Vagina (tissue), 2 donors: ENCODE data around the gene UNC119B.

ENCODE experiments used
- CTCF ChIP-seq, 3 experiments: fragments of 450-650 bp in 2 of 3; fragments of 200-600 bp in 1 of 3; sonication (generic) in 1 of 3; IDR thresholded peaks; one replicate each; pipeline ENCODE4 v1.5.1; 2017 to 2019; ENCODE audit warnings: antibody characterized with exemption in 3 of 3, mild to moderate bottlenecking in 2 of 3, moderate library complexity in 2 of 3
- POLR2A ChIP-seq, 2 donors: fragments of 450-650 bp; IDR thresholded peaks; one replicate each; pipeline ENCODE4 v1.6.1; 2017; ENCODE audit warnings: antibody characterized with exemption in 2 of 2, mild to moderate bottlenecking in 2 of 2, moderate library complexity in 2 of 2
- POLR2AphosphoS5 ChIP-seq, 2 donors: sonication (generic); formaldehyde crosslinking; IDR thresholded peaks; one replicate each; pipeline ENCODE4 v1.9.0; 2017; ENCODE audit warnings: antibody characterized with exemption in 2 of 2, mild to moderate bottlenecking in 2 of 2, low read depth in 1 of 2; ENCODE audit not compliant: insufficient read depth in 1 of 2

GRCh38 chr12:120718055-120718454 lies 7.8 kb downstream of the UNC119B start:
- no peak for TF ChIP-seq CTCF (IDR thresholded peaks at IDR 0.05)
- no peak for TF ChIP-seq POLR2A (IDR thresholded peaks at IDR 0.05)
- TF ChIP-seq POLR2AphosphoS5 (IDR thresholded peaks at IDR 0.05; ENCODE audit: insufficient read depth in 1 of 2, low read depth in 1 of 2) = no peak
